Measurements from ENCODE around the gene CADPS2.

GRCh38 chr7:122628651-122629411 is 257.4 kb downstream of the CADPS2 start:
- TF ChIP-seq CTCF (IDR thresholded peaks at IDR 0.05) (no peak), POLR2A (IDR thresholded peaks at IDR 0.05) (no peak), POLR2AphosphoS5 (IDR thresholded peaks at IDR 0.05) (no peak), EP300 (IDR thresholded peaks at IDR 0.05) (no peak)
